GM18502 (cell line): ENCODE results near the gene LIX1.
"Not testable (repeated sequence)": the region's sequence is repeated elsewhere in the genome, so short reads cannot be mapped to it uniquely, and the experiment has no call there.

Experiments used
- ATAC-seq: cut with Tn5 transposase; IDR thresholded peaks from one replicate; pipeline ENCODE4 v1.9.1; 2021; ENCODE audit warnings: mild to moderate bottlenecking; ENCODE audit not compliant: unreplicated experiment, poor library complexity

The LIX1 gene

DNA sequence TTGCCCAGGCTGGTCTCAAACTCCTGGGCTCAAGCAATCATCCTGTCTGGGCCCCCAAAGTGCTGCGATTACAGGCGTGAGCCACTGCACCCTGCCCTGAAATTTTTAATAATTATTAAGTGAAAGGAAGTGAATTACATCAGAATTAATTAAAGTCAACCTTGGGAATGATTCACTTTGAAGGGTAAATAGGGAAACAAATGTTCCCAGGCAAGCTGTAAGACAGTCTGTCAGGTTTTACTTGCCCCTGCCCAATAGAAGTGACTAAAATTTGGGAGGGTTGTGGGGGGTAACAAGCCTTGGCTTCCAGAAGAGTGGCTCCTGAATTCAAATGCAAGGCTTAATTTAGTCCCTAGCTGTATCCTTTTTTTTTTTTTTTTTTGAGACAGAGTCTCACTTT is 1.3 kb upstream of the LIX1 start:
- ATAC-seq, result no peak

DNA sequence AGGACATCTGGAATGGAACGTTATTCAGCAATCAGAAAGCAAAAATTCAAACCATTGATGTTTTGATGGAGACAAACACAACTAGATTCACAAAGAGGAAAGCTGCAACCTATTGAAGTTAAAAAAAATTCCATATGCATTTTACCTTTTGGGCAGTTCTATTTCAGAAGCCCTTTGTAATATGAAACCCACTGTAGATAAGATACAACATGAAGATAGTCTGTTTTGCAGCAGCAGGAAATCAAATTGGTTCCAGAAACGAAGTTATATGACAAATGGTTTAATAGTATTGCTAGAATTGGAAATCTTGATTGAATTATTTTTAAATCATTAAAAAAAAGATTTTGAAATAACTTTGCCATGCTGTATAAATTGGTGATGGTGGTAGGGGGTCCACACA is 872 bp downstream of the LIX1 start:
- no peak for ATAC-seq

DNA sequence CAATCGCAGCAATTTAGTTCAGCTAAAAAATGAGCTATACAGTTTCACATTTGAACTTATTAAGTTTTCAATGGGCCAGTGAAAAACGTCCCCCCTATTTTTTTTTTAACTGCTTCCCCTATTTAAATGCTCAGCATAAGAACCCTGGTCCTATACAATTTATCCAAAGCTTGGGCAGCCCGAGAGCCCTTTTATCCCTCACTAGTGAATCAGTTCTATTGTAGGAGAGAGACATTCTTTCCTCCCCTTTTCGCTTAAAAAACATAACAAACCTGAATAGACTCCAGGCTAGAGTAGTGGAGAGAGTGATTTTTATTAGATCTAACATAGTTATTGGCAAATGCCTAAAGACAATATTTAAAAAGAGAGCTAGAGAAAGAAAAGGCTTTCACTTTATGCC is 1.4 kb downstream of the LIX1 start:
- no peak for ATAC-seq

DNA sequence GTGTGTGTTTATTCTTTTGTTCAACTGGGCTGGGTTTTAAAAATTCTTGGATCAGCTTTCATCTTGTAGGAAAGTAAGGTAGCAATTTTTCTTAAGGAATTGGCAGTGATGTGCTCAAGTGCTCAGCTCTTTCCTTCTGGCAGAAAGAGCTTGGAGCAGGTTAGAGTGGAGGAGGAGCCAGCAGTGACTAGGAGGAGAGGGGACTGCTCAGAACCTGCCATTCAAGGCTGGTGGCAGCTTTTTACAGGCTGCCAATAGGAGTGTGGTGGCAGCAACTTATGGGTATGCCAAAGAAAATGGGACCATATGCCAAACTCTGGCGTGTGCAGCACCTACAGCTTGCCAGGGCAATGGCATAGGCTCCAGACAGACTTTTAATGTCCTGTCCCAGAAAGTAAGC is 2.2 kb downstream of the LIX1 start:
- not testable (repeated sequence) for ATAC-seq

DNA sequence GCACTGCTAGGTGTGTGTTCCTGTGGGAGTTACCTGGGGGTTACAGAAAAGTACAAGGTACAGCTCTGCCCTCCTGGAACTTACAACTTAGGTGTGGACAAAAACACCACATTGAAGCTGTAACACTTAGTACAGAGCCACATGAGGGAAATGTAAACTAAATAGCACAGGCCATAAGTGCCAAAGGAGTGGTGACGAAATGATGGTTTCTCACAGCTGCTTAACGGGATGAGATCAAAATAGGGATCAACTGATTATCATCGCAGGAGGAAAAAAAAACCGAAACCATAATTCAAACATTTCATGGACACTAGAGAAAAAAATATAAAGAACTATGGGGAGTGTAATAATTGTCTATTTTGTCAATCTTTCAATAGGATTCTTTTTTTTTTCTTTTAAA is 5.9 kb downstream of the LIX1 start:
- ATAC-seq, result no peak

DNA sequence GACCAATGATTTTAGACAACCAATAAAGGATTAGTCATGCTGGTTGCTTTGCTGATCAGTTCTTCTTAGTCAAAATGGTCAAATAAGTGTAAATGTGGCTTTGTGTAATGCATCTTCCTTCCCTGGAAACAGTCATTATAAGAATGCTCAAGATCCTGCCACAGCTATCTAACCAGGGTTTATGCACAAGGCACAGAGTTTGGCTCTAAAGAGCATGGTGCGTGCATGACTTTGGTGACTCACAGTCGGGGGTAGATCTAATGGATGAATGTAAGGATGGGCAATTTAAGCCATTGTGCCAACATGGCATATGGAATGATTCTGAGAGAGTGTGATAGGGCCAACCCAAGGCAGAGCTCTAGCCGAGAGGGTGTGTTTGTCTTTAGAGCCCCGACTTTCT is 6.5 kb downstream of the LIX1 start:
- no peak for ATAC-seq

DNA sequence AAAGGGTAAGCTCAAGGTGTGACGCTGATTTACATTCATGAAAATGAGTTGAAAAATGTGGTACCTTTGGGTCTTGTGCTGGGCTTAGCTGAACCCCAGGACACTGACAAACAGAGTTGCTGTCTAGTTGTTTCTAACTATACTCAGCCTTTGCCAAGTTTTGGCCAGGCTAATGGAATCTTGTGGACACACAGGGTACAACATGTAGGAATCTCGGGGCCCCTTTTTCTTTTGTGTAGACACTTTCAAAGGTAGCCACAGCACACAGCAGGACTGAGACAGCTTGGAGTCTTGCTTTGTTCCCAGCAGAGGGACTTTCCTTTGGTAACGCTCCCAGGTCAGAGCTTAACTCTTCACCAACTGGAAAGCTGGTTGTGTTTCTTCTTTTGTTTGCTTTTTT is 7.8 kb downstream of the LIX1 start:
- no peak for ATAC-seq

DNA sequence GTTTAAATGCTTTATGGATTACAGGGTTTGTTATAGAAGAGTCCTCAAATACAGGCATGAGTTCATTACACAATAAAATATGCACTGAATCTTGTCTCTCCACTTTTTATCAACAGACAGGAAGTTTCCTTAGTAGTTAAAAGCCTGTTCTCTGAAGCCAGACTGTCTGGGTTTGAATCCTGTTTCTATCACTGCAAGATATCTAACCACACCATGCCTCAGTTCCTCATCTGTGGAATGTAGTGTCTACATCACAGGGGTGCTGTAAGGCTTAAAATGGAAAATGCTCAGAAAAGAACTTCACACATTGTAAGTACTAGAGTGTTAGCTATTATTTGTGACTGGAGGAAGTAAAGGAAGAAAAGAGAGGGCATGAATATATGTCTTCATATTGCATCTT is 9.3 kb downstream of the LIX1 start:
- no peak for ATAC-seq

DNA sequence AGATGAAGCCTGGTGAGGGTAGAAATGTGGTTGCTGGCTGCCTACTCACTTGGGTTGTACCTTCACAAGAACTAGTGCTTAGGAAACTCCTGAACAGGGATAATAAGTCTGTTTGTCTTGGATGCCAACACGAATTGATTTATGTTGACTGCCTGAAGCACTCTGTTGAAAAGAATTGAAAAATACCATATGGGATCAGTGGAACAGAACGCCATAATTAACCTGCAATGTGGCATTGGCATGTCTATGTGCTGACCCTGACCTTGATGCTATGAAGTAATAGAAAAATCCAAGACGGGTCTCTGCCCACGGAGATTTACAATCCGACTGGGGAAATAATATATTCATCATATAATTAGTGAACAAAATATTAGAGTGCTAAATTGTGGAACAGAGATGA is 10.5 kb downstream of the LIX1 start:
- ATAC-seq, result no peak

DNA sequence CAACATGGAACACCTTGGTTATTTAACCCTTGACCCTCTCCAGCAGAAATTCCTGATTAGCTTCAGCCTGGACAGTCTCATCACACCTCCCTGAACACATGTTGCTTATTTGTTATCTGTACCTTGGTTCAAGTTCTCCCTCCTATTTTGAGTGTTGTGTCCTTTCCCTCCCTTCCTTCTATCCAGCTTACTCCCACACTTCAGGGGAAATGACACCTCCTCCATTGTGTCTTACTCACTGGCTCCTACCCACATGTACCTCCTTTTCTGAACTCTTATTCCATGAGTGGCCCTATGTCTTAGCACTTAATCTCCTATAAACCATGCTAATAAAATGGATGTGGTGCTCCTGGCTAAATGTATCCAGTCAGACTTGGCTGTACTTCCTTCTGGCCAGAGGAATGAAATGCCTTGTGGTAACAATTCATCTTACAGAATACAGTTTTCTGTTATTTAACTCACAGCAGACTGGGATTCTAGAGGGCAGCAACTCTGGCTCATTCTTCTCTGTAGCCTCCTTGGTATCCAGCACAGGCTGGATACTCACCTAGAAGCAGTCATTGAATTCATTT is 11.2 kb downstream of the LIX1 start:
- no peak for ATAC-seq

DNA sequence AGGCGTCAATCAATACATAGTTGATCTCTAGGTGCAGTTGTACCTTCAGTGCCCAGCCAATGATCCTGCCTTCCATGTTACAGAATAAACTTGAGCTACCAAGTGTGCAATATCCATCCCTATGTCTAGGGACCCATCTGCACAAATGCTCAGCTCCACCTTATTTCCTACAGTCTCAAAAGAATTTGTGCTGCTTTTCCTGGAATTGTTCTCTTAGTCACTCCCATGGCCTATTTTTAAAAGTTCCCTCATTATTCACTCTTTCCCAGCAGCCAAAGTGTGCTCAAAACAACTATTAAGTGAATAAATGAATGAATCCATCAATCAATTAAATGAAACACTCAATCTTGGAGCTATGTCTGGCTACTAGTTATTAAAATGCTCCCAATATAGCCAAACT is 14.7 kb downstream of the LIX1 start:
- no peak for ATAC-seq

DNA sequence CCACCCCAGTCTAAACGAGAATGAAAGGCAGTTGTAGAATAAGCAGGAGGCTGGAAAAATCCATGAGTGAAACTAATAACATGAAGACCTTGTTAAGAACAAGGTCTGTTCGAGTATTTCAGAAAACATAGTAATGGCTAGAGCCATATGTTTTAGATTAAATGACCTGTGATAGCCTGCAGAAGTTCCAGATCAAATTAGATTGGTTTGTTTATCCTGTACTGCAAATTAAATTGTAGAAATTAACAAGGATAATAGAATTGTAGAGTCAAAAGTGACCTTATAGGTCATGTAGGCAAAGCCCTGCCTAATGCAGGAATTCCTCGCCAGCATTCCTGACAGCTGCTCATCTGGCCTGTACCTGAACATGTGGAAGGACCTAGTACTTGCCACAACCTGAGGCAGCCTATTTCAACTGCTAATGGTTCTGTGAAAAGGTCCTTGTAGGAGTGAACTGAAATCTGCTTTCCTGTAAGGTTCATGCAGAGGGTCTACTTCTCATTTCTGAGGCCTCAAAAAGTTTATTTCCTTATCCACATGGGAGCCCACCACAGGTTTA is 17.2 kb downstream of the LIX1 start:
- ATAC-seq, result no peak

DNA sequence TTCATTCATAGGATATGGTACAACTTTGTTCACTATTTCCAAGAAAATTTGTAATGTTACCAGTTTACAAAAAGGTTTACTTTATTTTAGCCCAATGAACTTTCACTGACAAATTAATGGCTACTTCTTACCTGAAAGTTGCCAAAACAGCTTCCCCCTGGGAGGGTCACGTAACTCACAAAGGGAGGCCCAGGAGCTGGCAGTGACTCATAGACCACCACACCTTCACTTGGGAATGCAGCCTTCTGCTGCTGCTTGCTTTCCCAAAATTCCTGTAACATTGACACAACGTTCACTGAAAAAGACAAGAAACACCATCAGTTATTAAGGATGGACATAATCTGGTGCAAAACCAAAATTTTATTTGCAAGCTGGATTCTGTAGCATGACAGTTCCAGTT is 18.1 kb downstream of the LIX1 start:
- no peak for ATAC-seq

DNA sequence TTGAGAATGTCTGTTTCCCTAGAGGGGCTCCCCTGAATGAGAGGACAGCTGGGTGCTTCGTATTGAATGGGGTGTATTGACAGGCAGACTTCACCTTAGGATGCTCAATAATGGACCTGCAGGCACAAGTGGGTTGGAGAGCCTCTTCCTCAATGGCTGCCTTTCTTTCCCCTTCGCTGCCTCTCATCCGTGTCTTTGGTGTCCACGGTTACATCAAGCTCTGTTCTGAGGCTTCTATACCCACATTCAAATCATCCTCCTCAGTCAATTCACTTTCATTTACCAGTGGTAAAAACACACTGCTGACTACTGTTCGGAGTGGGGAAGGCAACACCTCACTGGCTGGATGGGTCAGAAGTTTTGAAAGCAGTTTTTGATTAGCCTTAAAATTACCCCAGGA is 20.6 kb downstream of the LIX1 start:
- no peak for ATAC-seq

DNA sequence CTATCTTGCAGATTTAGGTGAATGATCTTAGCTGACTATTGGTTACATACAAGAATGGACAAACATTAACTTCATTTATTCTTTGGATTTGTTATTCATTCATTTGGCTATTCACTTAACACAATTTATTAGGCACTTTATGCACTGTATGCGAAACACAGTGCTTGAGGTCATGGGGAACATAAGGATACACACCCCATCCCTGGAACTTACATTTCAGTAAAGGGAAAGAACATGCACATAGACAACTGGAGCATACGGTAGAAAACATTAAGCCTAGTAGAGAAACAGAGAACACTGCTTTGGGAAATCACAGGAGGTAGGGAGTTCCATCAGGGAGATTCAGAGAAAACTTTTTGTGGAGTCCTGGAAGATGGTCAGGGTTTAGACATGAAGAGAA is 22.2 kb downstream of the LIX1 start:
- ATAC-seq, result no peak

DNA sequence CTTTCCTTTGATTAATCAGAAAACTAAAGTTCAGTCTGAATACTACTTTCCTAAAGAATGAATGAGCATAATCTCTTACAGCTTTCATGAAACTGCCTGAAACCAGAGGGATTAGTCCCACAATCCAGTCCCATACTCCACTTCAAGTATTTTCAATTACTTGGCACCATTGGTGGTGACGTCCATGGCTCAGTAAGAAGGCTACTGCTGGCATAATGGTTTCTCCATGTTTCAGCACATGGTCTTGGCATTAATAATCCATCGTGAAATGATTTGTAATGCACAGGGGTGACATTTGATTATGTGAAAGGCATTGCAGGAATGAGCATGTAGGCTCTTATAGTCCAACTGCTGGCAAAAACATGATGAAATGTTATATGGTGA is 23.4 kb downstream of the LIX1 start:
- no peak for ATAC-seq

DNA sequence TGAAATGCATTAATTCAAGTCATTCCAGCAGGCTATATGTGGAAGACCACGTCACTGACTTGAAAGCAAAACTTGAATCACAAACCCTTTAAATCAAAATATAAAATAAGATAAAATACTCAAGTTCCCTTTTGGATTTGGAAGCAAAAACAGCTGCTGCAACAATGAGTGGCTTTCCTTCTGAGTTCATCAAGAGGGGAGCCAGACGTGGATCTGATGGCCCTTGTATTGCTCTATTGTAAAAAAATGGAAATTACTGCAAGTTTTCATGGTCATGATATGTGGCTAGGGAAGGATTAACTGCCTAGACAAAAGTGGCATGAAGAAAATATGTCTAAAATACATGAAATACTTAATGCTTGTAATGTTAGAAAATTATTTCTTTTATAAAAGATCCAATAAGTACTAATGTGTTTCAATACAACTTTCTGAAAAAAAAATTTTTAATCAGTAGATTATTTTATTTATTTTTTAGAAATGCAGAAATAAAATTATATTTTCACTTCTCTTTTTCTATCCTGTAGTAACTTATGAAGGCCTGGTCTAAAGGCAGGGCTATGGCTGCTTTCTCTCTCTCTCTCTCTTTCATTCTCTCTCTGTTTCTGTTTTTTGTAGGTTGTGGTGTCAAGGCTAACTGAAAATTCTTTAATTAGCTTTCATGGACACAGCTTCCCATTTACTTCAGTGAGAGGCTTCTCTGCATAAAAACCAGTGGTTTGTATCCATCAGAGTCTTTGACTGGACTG is 24.0 kb downstream of the LIX1 start:
- ATAC-seq, result peak; percentile 85

DNA sequence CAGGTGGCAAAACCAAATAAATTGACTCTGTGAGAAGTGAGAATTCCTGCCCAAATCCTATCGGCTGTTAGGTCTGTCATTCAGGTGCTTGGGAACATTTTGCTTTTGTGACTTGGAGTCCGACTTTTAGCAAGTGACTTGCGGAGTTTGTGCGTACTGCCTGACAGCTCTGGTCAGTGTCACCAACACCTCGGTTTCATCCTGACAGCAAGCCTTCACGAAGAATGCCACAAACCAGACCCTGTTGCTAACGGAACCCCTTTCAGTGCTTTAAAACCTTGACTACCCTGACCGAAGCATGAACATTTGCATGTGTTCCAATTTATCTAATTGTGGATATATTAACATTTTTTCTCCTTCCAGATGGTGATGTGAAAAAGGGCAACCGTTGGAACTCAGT is 26.5 kb downstream of the LIX1 start:
- ATAC-seq, result no peak

DNA sequence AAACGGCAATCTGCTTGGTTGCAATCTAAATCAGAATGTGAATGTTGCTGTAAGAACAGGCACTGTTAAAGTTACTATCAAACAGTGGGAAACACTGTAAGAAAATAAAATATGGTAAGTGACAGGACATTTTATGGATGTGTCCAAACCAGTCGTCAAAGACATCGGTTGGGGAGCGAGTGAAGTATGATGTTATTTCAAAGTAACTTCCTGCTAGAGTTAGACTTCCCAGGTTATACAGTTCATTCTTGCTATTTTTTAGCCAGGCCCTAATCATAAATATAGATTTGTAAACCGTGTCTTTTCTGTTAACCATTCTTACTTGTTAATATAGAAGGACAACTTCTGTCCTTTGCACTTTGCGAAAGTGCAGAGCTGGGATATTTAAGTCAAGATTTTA is 30.2 kb downstream of the LIX1 start:
- ATAC-seq, result no peak

DNA sequence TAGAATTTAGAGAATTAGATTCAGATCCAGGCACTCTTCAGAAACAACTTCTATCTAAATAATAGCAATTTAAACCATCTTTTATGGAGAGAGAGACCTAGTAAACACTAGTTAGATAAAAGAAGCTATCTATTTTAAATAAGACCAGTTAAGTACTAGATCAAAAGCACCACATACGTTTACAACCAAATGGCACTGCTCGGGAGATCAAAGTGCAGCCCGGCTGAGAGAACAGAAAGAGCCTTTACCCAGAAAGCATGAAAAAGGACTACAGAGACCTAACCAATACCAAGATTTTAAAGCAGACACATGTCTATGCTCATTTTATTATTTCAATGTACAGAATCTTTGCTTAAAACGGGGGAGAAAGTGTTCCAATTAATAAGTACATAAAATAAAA is 30.8 kb downstream of the LIX1 start:
- no peak for ATAC-seq

DNA sequence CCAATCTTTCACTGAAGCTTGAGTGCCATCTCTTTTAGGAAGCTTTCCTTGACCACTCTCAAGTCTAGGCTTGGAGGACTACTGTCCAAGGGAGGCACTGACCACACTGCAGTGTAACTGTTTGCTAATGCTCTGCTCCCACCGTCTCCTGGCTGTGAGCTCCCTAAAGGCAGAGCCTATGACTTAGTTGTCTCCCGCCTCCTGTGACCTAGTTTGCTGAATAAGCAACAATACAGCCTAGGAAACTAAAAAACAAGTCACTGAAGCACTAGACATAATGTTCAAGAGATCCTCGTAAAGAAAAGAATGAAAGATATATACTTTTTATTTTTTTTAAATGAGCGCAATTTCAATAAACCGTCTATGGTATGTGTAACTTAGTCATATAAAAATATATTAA is 31.4 kb downstream of the LIX1 start:
- no peak for ATAC-seq

DNA sequence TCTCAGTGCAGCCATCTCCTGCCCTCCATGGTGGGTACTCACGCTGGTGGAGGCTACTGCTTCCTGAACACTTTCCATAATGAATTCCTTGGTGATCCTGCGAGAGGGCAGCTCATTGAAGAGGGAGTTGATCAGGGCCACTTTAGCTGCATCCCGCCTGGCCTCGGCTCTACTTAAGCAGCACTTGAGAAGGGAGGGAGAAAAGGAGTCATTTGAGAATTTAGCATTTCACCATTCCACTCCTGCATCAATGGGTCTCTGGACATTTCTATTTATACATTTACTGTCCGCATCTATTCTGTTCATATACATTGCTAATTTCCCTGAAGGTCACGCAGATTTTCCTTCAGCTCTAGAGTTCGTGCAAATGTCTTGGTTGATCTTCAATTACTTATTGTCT is 35.1 kb downstream of the LIX1 start:
- no peak for ATAC-seq
